Measurements from ENCODE around the gene KCND1.

DNA sequence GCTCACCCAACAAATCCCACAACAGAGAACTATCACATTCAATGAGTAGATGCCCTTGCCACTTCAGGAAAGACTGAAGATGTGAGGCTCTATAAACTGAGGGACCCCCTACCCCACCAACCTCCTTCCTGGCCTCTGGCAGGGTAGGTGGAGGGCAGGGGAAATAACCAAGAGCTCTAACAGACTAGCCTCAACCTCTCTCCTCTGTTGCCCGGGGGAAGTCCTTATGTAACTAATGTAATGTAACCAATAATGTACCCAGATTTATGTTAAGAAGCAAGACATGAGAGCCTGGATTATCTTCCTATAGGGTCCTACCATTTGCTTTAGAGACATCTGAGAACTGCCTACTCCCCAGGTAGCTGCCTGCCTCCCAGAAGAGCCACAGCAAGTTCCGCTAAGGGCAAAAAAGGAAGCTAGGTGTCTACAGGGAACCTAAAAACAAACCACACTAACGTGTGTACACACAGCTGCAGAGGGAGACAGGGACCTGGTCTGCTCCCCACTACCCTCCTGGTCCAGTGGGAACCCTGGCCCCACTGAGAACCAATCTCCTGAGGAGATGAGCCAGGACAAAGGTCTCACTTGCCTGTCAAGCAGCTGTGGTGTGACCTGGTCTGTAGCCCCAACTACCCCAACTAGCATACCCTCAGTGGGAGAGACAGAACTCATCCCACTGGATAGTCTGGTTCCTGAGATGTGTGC lies 32.0 kb downstream of the KCND1 start:
- TF ChIP-seq, protein P1, sequence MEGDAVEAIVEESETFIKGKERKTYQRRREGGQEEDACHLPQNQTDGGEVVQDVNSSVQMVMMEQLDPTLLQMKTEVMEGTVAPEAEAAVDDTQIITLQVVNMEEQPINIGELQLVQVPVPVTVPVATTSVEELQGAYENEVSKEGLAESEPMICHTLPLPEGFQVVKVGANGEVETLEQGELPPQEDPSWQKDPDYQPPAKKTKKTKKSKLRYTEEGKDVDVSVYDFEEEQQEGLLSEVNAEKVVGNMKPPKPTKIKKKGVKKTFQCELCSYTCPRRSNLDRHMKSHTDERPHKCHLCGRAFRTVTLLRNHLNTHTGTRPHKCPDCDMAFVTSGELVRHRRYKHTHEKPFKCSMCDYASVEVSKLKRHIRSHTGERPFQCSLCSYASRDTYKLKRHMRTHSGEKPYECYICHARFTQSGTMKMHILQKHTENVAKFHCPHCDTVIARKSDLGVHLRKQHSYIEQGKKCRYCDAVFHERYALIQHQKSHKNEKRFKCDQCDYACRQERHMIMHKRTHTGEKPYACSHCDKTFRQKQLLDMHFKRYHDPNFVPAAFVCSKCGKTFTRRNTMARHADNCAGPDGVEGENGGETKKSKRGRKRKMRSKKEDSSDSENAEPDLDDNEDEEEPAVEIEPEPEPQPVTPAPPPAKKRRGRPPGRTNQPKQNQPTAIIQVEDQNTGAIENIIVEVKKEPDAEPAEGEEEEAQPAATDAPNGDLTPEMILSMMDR (IDR thresholded peaks at IDR 0.05; ENCODE audit: low read length): no peak
- no peak for TF ChIP-seq EZH2 (IDR thresholded peaks at IDR 0.05; ENCODE audit: borderline replicate concordance, low read length)

Measured in OCI-LY1 (cell line).